ENCODE measurements around the gene CHMP2A.
"Not testable (repeated sequence)": the region's sequence is repeated elsewhere in the genome, so short reads cannot be mapped to it uniquely, and the experiment has no call there.

The CHMP2A gene

DNA sequence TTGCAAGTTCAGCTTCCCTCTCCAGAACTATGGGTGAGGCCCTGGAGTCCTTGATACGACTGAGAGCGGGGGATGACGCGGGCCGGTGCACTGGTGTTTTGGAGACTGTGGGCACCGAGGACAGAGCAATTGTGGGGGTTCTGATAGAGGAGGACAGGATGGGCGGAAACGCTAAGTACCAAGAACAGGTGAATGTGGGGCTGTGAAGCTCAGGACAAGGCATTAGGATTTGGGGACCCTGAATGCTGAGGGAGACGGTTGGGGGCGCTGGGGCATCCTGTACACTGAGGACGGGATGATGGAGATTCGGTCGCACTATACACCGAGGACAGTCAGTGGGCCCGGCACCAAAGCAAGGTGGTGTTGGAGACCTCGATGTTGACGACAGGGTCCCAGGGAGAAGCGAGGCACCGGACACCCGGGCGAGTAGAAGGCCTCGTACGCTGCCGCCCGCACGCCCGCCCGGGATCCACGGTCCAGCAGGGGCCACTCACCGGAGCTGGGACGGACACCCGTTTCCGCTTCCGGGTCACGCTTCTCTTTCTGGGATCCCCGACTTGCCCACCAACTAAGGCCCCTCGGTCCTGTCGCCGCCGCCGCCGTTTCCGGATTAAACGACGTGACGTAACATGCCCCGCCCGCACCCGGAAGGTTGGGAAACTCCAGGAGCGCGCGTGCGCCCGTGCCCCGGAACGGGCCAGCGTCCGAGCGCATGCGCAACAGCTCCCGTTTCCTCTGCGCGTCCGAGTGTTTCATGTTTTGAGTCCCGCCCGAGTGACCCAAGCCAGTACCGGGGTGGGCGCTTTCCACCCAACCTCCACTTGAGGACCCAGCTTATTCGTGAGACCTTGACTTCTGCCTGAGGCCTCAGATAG lies at the start of gene CHMP2A:
TSS of gene CHMP2A (minus strand) at position 612 of the 875 bp plus-strand sequence. CDS start 893 bp downstream, outside the sequence.
- in situ Hi-C loops (cut with HindIII; ENCODE audit: low sequenced_read_pairs) = no loop called here

DNA sequence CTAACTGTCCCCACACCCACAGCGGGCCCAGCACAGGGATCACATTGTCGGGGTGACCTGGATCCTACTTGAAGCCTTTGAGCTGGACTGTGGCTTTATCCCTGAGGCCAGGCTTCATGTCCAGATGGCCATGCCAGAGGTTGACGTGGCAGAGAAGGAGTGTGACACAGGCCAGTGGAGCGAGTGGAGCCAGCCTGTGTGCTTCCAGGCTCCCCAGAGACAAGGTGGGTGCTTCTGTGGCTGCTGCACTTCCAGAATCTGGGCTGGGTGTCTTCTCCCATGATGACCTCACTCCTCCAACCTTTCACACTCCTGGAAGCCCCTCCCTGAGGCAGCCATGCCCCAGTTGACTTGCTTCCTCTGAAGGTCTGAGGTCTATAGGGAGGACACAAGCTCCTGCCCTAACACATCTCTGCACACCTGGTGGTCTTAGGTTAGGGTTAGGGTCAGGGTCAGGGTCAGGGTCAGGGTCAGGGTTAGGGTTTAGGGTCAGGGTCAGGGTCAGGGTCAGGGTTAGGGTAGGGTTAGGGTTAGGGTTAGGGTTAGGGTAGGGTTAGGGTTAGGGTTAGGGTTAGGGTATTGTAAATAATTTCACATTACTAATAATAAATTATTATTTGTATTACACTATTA lies 31.3 kb upstream of the CHMP2A start:
- in situ Hi-C loops (cut with HindIII; ENCODE audit: low sequenced_read_pairs) = no loop called here

DNA sequence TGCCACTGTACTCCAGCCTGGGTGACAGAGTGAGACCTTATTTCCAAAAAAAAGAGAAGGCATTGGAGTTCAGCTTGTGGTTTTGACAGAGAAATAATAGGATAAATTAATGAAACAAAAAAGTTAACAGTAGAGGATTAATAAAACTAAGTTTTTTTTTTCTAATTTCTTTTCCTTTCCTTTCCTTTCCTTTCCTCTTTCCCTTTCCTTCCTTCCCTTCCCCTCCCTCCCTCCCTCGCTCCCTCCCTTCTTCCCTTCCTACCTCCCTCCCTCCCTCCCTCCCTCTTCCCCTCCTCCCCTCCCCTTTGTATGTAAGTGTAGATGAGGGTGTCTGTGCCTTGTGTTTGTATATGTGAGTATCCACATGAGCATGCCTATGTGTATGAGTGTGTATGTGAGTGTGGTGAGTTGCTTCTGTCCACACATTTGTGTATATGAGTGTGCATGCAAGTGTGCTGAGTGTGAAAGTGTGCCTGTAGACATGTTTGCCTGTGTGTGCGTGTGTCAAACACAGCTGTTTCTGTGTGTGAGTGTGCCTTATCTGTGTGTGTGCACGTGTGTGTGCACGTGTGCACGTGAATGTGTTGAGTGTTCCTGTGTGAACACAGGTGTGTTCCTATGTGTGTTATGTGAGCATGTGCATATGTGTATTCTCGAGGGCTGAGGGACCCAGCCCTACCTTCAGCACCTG lies 30.7 kb upstream of the CHMP2A start:
- in situ Hi-C loops (cut with HindIII; ENCODE audit: low sequenced_read_pairs) = no loop called here

DNA sequence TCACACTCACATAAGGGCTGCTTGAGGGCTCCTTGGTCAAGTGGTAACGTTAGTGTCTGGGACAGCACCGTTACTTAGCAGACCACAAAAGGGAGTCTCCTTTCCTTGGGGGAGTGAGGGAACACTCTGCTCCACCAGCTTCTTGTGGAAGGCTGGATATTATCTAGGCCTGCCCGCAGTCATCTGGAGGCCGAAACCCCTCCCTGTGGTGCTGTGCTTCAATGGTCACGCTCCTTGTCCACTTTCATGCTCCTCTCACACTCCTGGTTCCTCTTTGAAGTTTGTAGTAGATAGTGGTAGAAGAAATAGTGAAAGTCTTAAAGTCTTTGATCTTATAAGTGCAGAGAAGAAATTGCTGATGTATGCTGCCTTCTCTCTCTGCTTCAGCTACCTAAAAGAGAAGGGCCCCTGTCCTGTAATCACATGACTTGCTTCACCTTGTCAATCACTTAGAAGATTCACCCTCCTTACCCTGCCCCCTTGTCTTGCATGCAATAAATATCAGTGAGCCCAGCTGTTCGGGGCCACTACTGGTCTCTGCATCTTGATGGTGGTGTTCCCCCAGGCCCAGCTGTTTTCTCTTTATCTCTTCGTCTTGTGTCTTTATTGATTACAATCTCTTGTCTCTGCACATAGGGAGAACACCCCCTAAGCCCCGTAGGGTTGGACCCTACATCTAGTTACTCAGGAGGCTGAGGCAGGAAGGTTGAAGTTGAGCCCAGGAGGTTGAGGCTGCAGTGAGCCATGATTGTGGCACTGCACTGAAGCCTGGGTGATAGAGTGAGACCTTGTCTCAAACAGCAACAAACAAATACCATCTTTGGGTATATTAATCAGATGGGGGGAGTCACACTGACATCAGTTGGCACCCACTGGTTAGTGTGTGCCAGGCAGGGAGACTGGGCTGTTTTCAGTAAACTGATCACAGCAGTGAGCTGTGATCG lies 29.9 kb upstream of the CHMP2A start:
- in situ Hi-C loops (cut with HindIII; ENCODE audit: low sequenced_read_pairs) = no loop called here

DNA sequence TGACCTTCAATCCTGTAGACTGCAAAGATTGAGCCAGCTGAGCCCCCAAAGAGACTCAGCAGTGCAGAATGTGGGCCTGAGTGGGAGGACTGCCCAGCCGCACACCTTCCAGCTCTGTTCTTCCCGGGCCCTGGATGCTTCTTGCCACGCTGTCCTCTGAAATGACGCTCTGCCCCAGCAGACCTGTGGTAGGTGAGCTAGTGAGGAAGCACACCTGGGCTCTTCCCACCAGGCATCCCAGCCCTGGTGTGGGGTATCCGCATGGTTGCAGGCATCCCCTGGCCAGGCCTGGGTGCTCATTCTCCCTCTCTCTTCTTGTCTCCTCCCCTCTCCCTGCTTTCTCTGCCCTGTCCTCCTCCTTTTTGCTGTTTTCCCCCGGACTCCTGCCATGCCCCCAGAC lies 28.1 kb upstream of the CHMP2A start:
- in situ Hi-C loops (cut with HindIII; ENCODE audit: low sequenced_read_pairs) = no loop called here

DNA sequence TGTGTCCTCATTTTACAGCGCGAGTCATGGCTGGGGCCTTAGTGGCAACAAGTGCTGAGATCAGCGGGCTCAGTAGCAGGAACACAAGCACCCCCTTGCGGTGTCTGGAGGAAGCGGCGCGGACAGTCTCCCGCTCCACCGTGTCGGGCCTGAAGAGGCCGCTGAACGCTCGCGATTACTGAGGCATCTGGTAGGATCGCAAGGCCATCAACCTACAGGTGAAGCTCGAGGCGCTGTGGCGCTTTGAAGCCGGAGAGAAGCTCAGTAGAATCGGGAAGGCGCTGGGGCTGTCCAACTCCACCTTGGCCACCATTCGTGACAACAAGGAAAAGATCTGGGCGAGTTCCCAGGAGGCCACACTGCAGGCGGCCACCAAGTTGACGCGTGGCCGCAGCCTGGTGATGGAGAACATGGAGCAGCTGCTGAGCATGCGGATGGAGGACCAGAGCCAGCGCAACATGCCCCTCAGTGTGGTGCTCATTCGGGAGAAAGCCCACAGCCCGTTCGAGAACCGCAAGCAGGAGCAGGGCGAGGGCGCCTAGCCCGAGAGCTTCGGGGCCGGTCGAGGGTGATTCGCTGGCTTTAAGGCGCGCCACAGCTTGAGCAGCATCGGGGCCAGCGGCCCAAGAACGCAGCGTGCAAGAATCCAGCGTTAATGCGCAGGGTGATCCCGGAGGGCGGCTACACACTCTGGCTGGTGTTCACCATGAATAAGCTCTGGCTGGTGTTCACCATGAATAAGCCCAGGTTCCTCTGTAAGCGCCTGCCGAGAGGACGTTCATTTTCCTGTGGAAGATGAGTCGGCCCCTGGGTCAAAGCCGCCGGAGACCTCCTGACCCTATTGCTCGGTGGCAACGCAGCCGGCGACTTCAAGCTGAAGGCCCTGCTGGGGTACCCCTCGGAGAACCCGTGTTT lies 26.6 kb upstream of the CHMP2A start:
- in situ Hi-C loops (cut with HindIII; ENCODE audit: low sequenced_read_pairs) = no loop called here

DNA sequence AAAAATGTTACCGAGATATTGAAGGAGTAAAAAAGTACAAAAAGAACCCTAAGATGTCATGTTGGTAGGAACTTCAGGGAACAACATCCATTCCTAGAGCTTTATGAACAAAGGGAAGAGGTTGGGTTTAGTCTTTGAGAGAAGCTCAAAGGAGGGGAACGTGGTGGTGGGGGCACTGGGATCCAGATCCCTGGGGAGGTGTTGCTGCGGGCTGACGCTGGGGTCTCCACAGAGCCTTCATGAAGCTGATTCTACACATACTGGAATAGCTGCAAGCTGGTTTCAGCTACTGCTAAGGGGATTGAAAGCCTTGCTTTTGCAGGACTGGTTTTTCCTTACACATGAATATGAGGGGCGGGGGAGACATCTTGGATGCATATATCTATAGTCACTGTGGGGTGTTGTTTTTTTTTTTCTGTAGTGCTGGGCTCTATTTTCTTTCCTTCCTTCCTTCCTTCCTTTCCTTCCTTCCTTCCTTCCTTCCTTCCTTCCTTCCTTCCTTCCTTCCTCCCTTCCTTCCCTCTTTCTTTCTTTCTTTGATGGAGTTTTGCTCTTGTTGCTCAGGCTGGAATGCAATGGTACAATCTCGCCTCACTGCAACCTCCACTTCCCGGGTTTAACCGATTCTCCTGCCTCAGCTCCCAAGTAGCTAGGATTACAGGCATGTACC lies 24.7 kb upstream of the CHMP2A start:
- in situ Hi-C loops (cut with HindIII; ENCODE audit: low sequenced_read_pairs) = no loop called here

DNA sequence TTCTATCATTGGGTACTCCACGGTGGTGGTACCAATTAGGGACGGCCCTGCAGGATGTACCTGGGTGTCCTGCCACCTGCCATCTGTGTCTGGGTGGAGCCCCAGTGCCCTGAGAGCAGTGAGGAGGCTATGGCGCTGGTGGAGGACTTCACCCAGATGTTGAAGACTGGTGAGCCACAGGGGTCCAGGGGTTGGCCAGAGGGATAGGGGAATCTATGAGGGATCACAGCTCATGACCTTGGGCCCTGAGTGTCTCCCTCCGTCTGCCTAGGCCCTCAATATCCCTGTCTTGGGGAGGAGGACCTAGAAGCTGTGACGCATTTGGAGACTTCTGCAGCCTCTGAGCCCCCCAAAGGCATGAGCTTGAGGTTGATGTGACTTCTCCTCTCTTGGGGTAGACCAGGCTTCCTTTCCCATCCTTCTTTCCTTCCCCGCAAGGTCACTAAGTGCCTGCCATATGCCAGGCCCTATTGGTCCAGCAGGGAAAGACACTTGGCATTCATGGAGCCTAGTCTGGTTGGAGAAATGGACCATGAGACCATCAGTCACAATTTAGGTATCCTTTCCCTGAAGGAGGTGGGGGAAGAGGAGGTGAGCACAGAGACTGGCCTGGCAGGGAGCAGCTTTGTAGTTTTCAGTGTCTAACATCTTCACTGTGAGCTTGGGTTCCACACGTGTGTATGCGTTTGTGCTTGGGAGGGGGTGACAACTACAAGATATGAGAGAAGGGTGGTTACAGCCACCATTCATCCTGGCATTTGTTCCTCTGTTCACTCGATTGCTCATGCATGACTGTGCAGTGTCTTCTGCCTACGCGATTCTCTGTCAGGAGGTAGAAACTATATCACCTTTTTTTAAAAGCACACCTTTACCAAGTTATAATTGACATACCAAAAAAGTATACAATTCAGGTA lies 23.4 kb upstream of the CHMP2A start:
- in situ Hi-C loops (cut with HindIII; ENCODE audit: low sequenced_read_pairs) = no loop called here

DNA sequence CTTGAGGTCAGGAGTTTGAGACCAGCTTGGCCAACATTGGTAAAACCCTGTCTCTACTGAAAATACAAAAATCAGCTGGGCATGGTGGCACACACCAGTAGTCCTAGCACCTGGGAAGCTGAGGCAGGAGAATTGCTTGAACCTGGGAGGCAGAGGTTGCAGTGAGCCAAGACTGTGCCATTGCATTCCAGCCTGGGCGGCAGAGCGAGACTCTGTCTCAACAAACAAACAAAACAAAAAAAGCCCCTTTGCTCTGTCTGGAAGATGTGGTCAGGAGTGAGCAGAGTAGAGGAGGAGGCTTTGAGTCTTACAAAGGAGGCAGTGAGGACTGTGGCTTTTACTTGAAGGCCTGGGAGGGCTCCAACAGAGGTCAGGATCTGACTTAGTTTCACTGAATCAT lies 22.7 kb upstream of the CHMP2A start:
- in situ Hi-C loops (cut with HindIII; ENCODE audit: low sequenced_read_pairs) = not testable (repeated sequence)

DNA sequence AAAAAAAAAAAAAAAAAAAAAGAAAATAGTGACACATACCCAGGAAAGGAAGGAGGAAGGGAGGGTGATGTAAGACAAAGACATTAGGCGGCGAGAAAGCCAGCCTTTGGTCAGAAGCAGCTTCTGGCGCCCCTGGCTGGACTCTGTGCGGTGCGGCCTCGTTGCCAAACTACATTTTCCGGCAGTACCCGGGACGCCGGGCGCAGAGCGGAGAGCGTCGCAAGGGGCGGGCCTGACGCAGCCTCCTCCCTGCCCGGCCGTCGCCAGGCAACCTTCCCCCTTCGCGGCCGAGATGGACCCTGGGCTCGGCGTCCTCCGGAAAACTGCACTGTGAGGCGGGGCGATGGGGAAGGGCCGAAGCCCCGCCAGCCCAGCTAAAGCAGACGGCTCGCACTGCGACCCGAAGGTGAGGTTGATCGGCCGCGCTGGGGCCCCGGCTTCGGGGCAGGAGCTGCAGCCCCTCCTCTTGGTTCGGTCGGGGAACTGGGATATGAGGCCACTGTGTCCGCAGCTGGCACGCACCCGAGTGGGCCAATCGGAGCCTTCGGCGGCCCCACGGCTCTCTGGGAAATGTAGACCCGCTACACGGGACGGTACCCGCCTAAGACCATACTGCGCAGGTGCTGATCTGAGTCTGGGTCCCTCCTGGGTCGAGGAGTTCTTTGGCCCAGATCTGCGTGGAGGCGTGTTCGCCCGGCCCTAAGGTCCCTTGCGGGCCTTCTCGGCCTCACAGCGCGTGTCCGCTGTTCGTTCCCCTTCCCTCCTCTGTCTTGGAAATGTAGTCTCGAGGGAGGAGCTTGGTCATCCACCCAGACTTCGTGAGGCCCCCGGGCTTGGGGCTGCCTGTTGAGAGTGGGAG lies 20.5 kb upstream of the CHMP2A start:
- in situ Hi-C loops (cut with HindIII; ENCODE audit: low sequenced_read_pairs) = no loop called here

DNA sequence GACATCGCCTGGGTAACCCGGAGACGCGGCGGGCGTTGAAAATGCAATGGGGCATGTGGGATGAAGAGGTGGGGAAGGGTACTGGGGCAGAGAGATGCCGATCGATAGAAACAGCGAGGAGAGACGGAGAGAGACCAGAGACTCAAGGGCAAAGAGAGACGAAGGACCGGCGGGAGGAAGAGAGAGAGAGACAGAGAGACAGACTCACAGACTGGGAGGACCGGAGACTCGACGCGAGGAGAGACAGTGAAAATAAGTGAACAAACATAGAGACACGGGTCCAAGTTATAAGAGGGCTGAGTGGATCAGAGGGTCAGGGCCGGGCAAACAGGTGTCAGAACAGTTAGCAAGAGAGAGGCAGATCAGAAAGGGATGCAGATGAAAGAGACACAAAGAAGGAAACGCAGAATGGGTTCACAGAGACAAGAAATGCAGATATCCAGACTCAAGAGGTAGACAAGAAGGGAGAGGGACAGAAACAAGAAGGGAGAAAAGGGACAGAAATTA lies 18.8 kb upstream of the CHMP2A start:
- in situ Hi-C loops (cut with HindIII; ENCODE audit: low sequenced_read_pairs) = no loop called here

DNA sequence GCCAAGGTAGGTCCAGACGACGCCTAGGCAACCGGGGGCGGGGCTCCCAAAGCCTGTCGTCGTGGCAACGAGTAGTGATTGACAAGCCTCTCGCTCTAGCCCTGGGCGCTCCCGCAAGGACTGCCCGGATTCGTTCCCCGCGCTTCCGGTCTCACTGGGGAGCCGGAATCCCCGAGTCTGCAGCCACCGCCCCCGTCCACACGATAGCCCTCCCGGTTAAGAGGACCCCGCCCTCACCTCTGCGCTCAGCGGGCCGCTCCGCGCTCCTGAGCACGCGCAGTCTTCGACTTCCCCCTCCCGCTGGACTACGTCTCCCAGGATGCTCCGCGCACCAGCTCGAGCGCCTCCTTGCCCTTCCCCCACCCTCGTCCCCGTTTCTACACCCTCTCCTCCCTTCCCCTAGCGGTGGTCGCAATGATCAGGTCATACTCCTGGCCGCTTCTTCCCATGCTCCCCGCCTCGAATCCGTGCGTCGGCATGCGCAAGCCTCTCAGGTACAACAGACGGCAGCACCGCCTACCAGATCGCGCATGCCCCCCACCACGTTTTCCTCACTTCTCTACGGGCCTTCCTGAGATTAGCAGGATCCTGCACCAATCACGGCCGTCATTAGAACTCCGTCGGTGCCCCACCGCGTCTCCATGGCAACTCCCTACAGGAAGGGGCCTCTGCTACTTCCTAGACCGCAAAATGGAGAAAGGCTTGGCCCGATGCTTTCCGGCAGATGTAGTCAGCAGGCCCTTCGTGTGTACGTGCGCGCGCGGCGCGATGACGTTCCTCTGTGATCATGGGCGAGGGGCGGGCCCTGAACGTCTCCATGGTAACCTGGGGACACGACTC lies 18.1 kb upstream of the CHMP2A start, which contains the start of gene MZF1:
TSS of gene MZF1 (minus strand) at position 518 of the 840 bp plus-strand sequence. CDS start 1,946 bp downstream, outside the sequence.
- in situ Hi-C loops (cut with HindIII; ENCODE audit: low sequenced_read_pairs) = no loop called here

DNA sequence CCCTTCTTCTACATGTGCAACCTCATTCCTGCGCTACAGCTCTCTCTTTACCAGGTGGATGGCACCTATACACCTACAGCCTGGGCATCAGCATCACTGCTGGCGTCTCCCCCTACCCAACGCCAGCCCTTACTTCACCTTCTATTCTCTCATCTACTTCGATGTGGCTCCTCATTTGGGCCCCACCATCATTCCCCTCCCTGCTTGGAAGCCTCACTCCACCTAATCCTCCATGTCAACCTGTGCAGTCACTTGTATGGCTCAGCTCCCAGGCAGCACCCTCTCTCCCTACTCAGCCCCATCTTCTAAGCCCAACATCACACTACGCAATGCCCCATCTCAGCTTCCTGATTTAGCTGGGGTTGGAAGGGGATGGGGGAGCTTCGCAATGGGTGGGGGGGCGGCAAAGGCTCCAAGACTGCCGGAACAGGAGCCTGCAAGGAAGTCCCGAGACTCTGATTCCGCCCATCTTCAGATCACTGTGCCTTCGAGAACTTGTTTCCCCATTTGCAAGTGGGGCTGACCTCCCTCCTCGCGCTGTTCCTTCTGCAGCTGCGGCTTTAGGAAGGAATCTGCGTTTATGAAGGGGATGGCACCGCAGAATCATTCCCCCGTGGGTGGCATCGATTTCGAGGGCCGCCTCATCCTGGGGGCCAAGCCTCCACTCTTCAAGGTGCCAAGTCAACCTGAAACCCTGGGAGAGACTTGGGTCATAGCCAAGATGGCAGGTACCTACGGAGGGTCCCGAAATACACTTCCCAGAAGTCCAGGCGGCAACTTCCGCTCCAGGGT lies 17.3 kb upstream of the CHMP2A start:
- in situ Hi-C loops (cut with HindIII; ENCODE audit: low sequenced_read_pairs) = no loop called here

DNA sequence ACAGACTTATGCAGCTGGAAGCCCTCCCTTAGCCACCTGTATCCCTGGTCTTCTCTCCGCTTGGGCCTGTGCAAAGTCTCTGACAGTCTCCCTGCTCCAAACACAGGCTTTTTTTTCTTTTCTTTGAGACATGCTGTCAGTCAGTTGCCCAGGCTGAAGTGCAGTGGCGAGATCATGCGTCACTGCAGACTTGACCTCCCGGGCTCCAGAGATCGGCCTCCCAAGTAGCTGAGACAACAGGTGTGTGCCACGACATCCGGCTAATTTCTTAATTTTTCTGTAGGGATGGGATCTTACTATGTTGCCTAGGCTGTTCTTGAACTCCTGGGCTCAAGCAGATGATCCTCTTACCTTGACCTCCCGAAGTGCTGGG lies 16.7 kb upstream of the CHMP2A start:
- in situ Hi-C loops (cut with HindIII; ENCODE audit: low sequenced_read_pairs) = no loop called here

Measured in endothelial cell of hepatic sinusoid (primary cell).